ENCODE measurements around the gene CD302. TPM values are rescaled to one million over a fixed set of nuclear protein-coding genes. Genes with fewer than 3 reads are reported as not detected.

CD302 gene
- total and polyA plus RNA-seq, 2 donors from 2014 or later: 8.7 to 33.2 TPM

DNA sequence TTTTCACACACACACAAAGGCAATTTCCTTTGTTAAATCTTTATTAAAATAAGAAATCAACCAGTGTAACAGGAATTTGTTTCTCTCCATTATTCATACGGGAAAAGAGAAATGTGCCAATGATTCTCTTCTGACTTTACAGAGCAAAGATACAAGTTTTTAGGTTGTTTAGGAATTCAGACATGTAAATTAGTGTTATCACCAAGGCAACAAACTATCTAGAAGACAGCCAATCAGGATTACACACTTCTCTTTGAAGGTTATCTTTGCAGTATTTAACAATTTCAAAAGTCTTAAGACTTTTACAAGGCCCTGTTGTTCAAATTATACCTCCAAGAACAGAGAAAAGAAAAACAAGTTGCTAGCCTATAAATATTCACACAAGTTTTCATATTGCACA is 14.5 kb downstream of the CD302 start:
- H3K27me3 ChIP-seq (ENCODE audit: control insufficient read depth, insufficient read depth, low read length): no peaks in the 10 kb centered on the region
- no peak for DNase-seq
- H3K4me3 ChIP-seq (ENCODE audit: low read length in 3 of 3): no peak overlapping the region
- H3K27ac ChIP-seq (ENCODE audit: low read depth in 2 of 2, low read length in 2 of 2): no peak overlapping the region
- H3K9me3 ChIP-seq (ENCODE audit: control insufficient read depth in 2 of 3, insufficient read depth in 1 of 3, low read length in 3 of 3): no peaks in the 10 kb centered on the region
- no peaks in the 10 kb centered on the region for H3K4me1 ChIP-seq (ENCODE audit: control insufficient read depth in 2 of 3, insufficient read depth in 2 of 3, low read depth in 1 of 3, low read length in 3 of 3)
- no peak for FAIRE-seq
- TF ChIP-seq, protein P1, sequence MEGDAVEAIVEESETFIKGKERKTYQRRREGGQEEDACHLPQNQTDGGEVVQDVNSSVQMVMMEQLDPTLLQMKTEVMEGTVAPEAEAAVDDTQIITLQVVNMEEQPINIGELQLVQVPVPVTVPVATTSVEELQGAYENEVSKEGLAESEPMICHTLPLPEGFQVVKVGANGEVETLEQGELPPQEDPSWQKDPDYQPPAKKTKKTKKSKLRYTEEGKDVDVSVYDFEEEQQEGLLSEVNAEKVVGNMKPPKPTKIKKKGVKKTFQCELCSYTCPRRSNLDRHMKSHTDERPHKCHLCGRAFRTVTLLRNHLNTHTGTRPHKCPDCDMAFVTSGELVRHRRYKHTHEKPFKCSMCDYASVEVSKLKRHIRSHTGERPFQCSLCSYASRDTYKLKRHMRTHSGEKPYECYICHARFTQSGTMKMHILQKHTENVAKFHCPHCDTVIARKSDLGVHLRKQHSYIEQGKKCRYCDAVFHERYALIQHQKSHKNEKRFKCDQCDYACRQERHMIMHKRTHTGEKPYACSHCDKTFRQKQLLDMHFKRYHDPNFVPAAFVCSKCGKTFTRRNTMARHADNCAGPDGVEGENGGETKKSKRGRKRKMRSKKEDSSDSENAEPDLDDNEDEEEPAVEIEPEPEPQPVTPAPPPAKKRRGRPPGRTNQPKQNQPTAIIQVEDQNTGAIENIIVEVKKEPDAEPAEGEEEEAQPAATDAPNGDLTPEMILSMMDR (IDR thresholded peaks at IDR 0.05; ENCODE audit: borderline replicate concordance, extremely low read depth, insufficient read depth): no peak
- no peaks in the 10 kb centered on the region for H3K36me3 ChIP-seq (ENCODE audit: control insufficient read depth in 2 of 3, insufficient read depth in 3 of 3, low read length in 3 of 3)
- H3K9ac ChIP-seq (ENCODE audit: low read length in 3 of 3): no peak overlapping the region
- intact Hi-C loops (cut with DNase I): no loop called here

DNA sequence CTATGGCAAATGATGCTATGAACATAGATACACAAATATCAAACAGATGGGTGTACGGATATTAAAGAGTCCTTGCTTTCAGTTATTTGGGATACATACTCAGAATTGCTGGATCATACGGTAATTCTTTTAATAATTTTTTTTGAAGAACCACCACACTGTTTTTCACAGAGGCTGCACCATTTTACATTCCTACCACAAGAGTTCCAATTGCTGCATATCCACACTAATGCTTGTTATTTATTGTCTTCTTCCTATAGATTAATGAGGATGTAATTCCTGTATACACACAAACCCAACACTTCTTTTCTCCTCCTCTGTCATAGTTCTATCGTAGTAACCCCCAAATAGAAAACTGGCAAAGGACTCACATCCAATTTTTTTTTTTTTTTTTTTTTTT is 21.7 kb downstream of the CD302 start:
- intact Hi-C loops (cut with DNase I): no loop called here
- no peak overlapping the region for H3K4me3 ChIP-seq (ENCODE audit: low read length in 3 of 3)
- FAIRE-seq: no peak
- no peaks in the 10 kb centered on the region for H3K9me3 ChIP-seq (ENCODE audit: control insufficient read depth in 2 of 3, insufficient read depth in 1 of 3, low read length in 3 of 3)
- TF ChIP-seq, protein P1 (IDR thresholded peaks at IDR 0.05; ENCODE audit: borderline replicate concordance, extremely low read depth, insufficient read depth): no peak
- DNase-seq: no peak
- H3K27ac ChIP-seq (ENCODE audit: low read depth in 2 of 2, low read length in 2 of 2): no peak overlapping the region
- no peaks in the 10 kb centered on the region for H3K4me1 ChIP-seq (ENCODE audit: control insufficient read depth in 2 of 3, insufficient read depth in 2 of 3, low read depth in 1 of 3, low read length in 3 of 3)
- no peaks in the 10 kb centered on the region for H3K27me3 ChIP-seq (ENCODE audit: control insufficient read depth, insufficient read depth, low read length)
- no peaks in the 10 kb centered on the region for H3K36me3 ChIP-seq (ENCODE audit: control insufficient read depth in 2 of 3, insufficient read depth in 3 of 3, low read length in 3 of 3)
- no peak overlapping the region for H3K9ac ChIP-seq (ENCODE audit: low read length in 3 of 3)

DNA sequence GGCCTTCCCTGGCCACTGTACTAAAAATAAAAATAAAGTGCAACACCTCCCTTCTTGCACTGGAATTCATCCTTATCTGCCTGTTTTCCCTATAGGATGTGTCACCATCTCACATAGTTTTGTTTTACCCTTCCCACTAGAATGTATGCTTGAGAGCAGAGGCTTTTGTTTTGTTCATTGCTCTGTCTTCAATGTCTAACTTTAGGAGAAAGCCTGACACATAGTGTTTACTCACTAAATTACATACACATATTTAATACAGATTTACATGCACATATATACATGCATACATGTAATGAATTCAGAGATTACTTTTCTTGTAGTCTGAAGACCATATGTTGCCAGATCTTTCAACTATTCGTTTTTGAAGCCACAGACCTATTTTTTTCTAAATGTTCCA is 23.0 kb downstream of the CD302 start:
- H3K27me3 ChIP-seq (ENCODE audit: control insufficient read depth, insufficient read depth, low read length): no peaks in the 10 kb centered on the region
- no peaks in the 10 kb centered on the region for H3K36me3 ChIP-seq (ENCODE audit: control insufficient read depth in 2 of 3, insufficient read depth in 3 of 3, low read length in 3 of 3)
- H3K4me3 ChIP-seq (ENCODE audit: low read length in 3 of 3): no peak overlapping the region
- H3K9ac ChIP-seq (ENCODE audit: low read length in 3 of 3): no peak overlapping the region
- H3K9me3 ChIP-seq (ENCODE audit: control insufficient read depth in 2 of 3, insufficient read depth in 1 of 3, low read length in 3 of 3): no peaks in the 10 kb centered on the region
- no peak for DNase-seq
- intact Hi-C loops (cut with DNase I): no loop called here
- TF ChIP-seq, protein P1 (IDR thresholded peaks at IDR 0.05; ENCODE audit: borderline replicate concordance, extremely low read depth, insufficient read depth): no peak
- no peaks in the 10 kb centered on the region for H3K4me1 ChIP-seq (ENCODE audit: control insufficient read depth in 2 of 3, insufficient read depth in 2 of 3, low read depth in 1 of 3, low read length in 3 of 3)
- FAIRE-seq: no peak
- no peak overlapping the region for H3K27ac ChIP-seq (ENCODE audit: low read depth in 2 of 2, low read length in 2 of 2)

DNA sequence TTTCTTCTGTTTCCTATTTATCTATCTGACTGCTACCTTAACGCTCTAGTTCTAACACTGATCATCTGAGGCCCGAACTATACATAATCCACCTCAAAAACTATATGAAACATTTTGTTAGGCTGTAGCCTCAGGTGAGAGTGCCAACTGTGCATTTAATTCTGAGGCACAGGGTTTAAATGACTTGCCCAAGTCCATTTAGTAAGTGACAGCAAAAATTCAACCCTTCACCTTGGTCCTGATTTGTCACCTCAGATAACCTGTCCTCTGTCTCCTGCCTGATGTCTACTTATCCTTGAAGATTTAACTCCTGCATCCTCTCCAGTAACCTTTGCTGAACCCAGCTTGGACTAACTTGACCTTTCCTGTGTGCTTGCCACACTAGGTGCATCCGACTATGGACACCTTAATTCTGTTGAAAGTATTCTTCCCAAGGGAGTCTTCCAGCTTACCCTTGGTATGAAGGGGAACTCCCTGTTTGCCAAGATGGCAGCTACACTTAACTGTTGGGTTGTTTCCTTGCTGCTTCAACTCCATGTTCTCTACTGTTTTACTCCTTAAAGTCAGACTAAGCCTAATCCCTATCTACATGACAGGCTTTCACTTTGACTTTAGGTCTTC is 23.5 kb downstream of the CD302 start:
- H3K9ac ChIP-seq (ENCODE audit: low read length in 3 of 3): no peak overlapping the region
- no peak overlapping the region for H3K4me3 ChIP-seq (ENCODE audit: low read length in 3 of 3)
- H3K4me1 ChIP-seq (ENCODE audit: control insufficient read depth in 2 of 3, insufficient read depth in 2 of 3, low read depth in 1 of 3, low read length in 3 of 3): no peaks in the 10 kb centered on the region
- TF ChIP-seq, protein P1 (IDR thresholded peaks at IDR 0.05; ENCODE audit: borderline replicate concordance, extremely low read depth, insufficient read depth): no peak
- FAIRE-seq (no peak), DNase-seq (no peak)
- peaks cover 0 to 2% (median 0%) of the 10 kb centered on the region in 3 donors for H3K36me3 ChIP-seq (ENCODE audit: control insufficient read depth in 2 of 3, insufficient read depth in 3 of 3, low read length in 3 of 3)
- intact Hi-C loops (cut with DNase I): no loop called here
- no peaks in the 10 kb centered on the region for H3K9me3 ChIP-seq (ENCODE audit: control insufficient read depth in 2 of 3, insufficient read depth in 1 of 3, low read length in 3 of 3)
- no peak overlapping the region for H3K27ac ChIP-seq (ENCODE audit: low read depth in 2 of 2, low read length in 2 of 2)
- H3K27me3 ChIP-seq (ENCODE audit: control insufficient read depth, insufficient read depth, low read length): no peaks in the 10 kb centered on the region
